GM18520 (cell line): ENCODE results near the gene GEN1.
A peak's percentile ranks its signal among the peaks of the same experiment; 100 is the strongest.

ENCODE experiments used
- ATAC-seq: cut with Tn5 transposase; IDR thresholded peaks from one replicate; pipeline ENCODE4 v1.9.1; 2021; ENCODE audit not compliant: unreplicated experiment

GEN1 gene

DNA sequence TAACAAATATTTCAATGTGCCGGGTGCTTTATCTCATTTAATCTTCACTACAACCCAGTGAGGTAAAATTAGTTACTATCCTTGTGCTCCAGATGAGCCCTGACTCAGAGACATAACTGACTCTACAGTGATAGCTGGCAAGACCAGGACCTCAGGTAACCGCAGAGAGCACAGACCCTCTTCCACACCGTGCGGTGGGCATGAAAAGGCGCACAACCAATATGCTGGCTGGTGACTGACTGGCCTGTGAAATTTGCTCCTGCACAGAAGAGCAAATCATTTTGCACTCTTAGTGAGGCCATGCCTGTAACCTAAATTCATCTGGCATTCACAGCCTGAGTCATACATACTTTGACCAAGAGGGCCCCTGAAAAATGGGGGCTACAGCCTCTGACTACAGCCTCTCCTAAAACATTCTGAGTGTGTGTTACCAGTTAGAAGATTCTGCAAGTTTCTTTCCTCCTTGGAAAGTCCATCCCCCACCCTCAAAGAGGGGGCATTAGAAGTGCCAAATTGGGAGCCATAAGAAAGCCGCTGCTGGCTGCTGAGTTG is 39.9 kb downstream of the GEN1 start:
- no peak for ATAC-seq

DNA sequence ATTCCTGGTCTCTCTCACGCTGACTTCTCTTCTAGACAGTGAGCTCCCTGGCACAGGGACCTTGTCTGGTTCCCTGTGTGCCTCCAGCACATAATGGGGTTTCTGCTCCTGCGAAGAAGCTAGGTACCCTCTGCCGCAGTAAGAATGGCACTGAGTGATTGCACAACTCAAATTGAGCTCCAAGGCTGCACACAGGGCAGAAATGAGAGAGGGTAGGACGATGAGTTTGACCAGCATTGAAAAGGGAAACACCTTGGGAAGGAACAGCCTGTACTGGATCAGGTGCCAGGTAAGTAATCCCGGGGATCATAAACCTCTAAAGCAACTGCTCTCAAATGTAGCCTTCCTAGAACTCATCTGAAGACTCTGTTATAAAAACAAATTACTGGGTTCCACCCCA is 41.4 kb downstream of the GEN1 start:
- ATAC-seq = no peak

GRCh38 chr2:17798338-17798737 is 44.4 kb downstream of the GEN1 start:
- ATAC-seq = no peak

- no peak for ATAC-seq
These were observed 45.6 kb downstream of the GEN1 start for GRCh38 chr2:17799301-17800120.

DNA sequence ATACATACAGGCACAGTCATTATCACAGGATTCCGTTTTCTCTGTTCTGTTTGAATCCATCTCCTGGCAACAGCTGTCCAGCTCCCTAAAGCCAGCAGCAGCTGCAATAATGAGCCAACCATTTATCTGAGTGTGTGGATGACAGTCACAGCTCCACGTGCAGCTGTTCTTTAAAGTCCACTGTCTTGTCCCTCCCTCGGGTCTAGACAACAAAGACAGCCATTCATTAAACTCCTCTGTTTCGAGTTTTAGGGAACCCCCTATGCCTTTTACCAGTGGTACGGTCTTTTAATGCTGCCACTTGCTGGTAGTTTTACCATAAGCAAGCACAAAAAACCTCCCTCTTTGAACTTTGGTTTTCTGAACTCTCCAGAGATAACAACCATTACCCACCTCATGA is 46.3 kb downstream of the GEN1 start:
- no peak for ATAC-seq

DNA sequence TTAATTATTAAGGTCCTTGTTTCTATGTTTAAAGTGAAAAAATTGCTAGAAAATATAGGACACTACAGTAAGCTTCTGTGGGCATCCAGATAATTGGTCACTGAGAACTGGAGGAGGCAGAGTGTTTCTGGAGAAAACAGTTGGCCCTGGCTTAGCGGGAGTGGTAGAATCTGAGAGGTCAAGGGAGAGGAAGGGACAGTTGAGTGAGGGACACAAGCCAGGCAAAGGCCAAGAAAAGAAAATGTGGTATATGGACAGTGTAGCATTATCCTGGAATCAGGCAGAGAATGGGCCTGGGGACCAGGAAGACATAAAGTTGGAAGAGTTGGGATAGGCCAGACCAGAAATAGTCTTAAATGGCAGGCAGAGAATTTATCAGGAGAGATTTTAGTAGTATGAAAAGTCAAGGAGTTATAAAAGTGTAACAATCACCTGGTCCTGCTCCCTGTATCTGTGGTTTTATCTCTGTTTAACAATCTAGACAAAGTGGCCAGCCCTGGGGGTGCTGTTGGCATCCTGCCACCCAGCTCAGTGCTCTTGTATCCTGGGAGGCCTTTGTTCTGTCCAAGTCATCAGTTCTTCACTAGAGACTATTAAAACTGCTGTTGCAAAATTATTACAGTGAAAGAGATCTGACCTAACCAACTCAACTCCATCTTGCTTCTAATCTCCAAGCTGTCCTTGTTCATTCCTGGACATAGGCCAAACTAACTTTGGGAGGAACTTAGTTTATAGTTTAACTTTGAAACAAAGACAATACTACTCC is 46.9 kb downstream of the GEN1 start:
- no peak for ATAC-seq

DNA sequence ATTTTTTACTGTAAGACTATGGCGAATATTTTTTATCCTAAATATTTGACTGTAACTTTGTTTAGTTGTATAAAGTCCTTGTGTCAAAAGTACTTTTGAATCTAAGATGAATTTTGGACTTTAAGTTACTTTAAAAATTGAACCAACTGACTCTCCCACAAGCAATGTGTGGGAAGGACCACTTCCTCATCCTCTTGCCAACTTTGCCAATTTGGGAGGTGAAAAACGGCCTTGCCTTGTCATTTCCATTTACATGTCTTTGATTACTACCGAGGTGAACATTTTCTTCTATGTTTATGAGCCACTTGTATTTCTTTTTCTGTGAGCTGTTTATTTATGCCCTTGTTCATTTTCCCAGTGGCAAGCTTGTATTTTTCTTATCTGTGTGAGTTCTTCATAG is 49.6 kb downstream of the GEN1 start:
- ATAC-seq = no peak

- peak; percentile 60 for ATAC-seq
These were observed 50.4 kb downstream of the GEN1 start for GRCh38 chr2:17804358-17804757.

- ATAC-seq = no peak
These were observed 51.2 kb downstream of the GEN1 start for GRCh38 chr2:17805166-17805565.

- no peak for ATAC-seq
These were observed 51.9 kb downstream of the GEN1 start for GRCh38 chr2:17805717-17806363.

GRCh38 chr2:17813010-17813741 is 59.2 kb downstream of the GEN1 start:
- ATAC-seq = peak; percentile 29

DNA sequence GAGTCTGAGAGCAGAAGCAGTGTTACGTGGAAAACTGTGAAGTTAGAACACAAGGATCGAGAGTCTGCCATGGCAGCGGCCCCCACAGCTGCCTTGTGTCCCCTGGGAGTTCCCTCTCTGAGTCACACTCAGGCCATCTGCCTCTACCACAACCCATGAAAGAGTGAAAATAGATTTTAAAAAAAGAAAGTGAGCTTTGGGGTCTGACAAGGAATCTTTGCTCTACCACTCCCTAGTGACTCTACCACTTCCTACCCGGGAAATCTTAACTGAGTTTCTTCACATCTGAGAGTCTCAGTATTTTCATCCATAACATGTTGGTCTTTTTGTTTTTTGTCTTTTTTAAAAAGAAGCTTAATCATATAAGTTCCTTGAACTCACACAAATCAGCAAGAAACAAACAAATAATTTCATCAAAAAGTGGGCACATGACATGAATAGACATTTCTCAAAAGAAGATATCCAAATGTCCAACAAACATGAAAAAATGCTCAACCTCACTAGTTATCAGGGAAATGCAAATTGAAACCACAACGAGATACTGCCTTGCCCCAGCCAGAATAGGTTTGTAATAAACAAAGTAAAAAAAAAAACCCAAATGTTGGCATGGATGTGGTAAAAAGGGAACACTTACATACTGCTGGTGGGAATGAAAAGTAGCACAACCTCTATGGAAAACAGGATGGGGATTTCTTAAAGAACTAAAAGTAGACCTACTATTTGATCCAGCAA is 60.0 kb downstream of the GEN1 start:
- ATAC-seq = peak; percentile 80

DNA sequence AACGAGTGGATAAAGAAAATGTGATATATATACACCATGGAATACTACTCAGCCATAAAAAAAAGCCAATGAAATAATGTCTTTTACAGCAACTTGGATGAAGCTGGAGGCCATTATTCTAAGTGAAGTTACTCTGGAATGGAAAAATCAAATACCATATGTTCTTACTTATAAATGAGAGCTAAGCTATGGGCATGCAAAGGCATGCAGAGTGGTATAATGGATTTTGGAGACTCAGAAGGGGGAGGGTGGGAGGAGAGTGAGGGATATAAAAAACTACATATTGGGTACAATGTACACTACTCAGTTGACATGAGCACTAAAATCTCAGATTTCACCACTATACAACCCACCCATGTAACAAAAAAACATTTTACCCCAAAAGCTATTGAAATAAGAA is 60.7 kb downstream of the GEN1 start:
- ATAC-seq = no peak

DNA sequence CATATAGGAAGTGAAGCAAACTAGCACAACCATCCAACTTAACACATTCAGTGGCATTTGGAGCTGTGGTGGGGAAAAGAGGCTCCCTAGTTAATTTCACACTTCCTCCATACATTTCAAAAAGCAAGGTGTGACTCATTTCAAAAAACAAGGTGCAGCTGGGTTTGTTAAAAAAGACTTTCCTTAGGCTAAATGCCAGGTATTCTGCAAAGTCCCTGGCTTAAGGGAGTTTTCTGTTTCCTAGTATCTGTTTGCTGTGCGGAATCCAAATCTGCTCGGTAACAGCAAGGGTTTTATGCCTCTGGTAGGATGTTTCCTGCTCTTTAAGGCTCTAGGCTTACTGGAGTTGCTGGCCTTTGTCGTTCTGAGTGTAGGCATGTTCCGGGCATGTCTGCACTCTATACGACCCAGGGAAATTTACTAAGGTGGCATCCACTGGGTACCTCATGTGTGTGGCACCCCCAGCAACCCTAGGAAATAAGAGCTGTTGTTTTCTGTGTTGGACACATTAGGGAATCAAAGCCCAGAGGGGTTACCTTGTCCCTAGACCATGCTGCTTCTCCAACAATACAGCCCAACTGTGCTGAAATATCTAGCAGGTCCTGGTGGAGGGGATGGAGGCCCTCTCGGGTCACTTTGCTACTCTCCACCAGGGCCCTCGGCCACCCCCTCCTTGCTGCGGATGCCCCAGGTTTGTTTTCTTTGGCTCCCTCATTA is 61.7 kb downstream of the GEN1 start:
- ATAC-seq = no peak

DNA sequence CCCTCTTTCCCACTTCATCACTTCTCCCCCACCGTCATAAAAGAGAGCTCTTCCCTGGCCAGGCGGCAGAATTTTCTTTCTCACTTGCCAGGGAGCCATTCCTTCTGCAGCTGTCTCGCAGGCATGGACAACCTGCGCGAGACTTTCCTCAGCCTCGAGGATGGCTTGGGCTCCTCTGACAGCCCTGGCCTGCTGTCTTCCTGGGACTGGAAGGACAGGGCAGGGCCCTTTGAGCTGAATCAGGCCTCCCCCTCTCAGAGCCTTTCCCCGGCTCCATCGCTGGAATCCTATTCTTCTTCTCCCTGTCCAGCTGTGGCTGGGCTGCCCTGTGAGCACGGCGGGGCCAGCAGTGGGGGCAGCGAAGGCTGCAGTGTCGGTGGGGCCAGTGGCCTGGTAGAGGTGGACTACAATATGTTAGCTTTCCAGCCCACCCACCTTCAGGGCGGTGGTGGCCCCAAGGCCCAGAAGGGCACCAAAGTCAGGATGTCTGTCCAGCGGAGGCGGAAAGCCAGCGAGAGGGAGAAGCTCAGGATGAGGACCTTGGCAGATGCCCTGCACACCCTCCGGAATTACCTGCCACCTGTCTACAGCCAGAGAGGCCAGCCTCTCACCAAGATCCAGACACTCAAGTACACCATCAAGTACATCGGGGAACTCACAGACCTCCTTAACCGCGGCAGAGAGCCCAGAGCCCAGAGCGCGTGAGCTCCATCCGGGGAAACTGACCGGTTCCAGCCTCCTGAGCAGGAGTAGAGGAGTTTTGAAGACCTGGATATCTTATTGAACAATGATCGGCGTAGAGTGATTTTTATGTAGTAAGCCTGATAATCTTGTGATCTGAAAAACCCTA is 62.7 kb downstream of the GEN1 start, which contains the start of gene MSGN1:
MSGN1 (plus strand) TSS at position 65 of the 850 bp plus-strand sequence; CDS start at position 124, 59 bp downstream.
- no peak for ATAC-seq

- ATAC-seq = no peak
These were observed 64.4 kb downstream of the GEN1 start for GRCh38 chr2:17818235-17818815.

GRCh38 chr2:17821080-17821479 is 67.1 kb downstream of the GEN1 start:
- ATAC-seq = no peak
